Naive B cell (primary cell): ENCODE results near the gene DENND6A. TPM values are rescaled to one million over a fixed set of nuclear protein-coding genes. Genes with fewer than 3 reads are reported as not detected.
A peak's percentile ranks its signal among the peaks of the same experiment; 100 is the strongest.

Experiments
- ATAC-seq, 2 donors: fragments of 150-1000 bp; cut with Tn5 transposase; 2 replicates each; pipeline ENCODE4 v1.10.0; 2021; ENCODE audit warnings: low read depth in 2 of 2, mild to moderate bottlenecking in 2 of 2, moderate library complexity in 2 of 2
- DNase-seq: peaks from one replicate; pipeline ENCODE4 v3.0.0; 2022
- H3K27ac Mint-ChIP-seq, 6 donors: one replicate each; pipeline ENCODE4 v1.8.0; 2020 to 2022; ENCODE audit warnings: mild to moderate bottlenecking in 6 of 6, mixed read lengths in 6 of 6, moderate library complexity in 5 of 6, inconsistent platforms in 2 of 6
- H3K27me3 Mint-ChIP-seq, 3 donors: one replicate each; pipeline ENCODE4 v1.8.0; 2021 to 2022; ENCODE audit warnings: mixed read lengths in 3 of 3, mild to moderate bottlenecking in 1 of 3
- H3K36me3 Mint-ChIP-seq, 2 donors: one replicate each; pipeline ENCODE4 v1.8.0; 2020 to 2022; ENCODE audit warnings: mixed read lengths in 2 of 2, inconsistent platforms in 1 of 2, mild to moderate bottlenecking in 1 of 2
- H3K4me1 Mint-ChIP-seq, 3 donors: one replicate each; pipeline ENCODE4 v1.8.0; 2020 to 2022; ENCODE audit warnings: mixed read lengths in 3 of 3, inconsistent platforms in 1 of 3, mild to moderate bottlenecking in 1 of 3, moderate library complexity in 1 of 3
- H3K4me3 Mint-ChIP-seq, 8 donors: one replicate each; pipeline ENCODE4 v1.8.0; 2020 to 2022; ENCODE audit warnings: mild to moderate bottlenecking in 8 of 8, mixed read lengths in 8 of 8, moderate library complexity in 8 of 8, inconsistent platforms in 2 of 8
- H3K9me3 Mint-ChIP-seq, 7 donors: one replicate each; pipeline ENCODE4 v1.8.0; 2020 to 2022; ENCODE audit warnings: mixed read lengths in 7 of 7, mild to moderate bottlenecking in 5 of 7, inconsistent platforms in 2 of 7, moderate library complexity in 1 of 7
- polyA plus RNA-seq, 6 donors: library from polyadenylated mRNA; unstranded; fragments of 300-500 nt; fragmentation: Illumina TruSeq; gene quantifications; one replicate each; pipeline ENCODE4 v1.2.3, GENCODE V29; 2021; ENCODE audit warnings: low read depth in 6 of 6

DENND6A gene
- polyA plus RNA-seq, 6 donors from 2014 or later = 15.2 to 31.6 (median 27.1) TPM

- no peak overlapping the region for H3K27ac Mint-ChIP-seq
- H3K4me3 Mint-ChIP-seq = no peak overlapping the region
- ATAC-seq = no peak
Measured at GRCh38 chr3:57683286-57683685, 9.6 kb downstream of the DENND6A start.

DNA sequence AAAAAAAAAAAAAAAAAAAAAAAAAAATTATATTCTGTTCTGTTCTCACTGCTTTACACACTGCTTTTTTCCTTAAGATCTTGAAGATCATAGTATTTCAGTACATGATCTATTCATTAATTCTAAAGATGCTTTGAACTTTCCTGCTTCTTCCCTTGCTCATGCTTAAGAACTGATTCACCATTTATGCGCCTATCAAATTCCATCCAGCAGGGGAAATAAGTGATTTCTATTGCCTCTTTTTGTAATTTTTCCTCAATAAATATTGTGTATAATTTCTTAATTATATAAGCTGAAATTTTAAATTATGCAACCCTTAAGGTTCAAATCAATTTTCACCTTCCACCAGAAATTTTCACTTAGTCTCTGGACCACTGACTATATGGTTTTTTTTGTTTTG lies 10.6 kb downstream of the DENND6A start:
- Mint-ChIP-seq H3K27me3 (no peaks in the 10 kb centered on the region), H3K4me1 (peaks cover 25 to 41% (median 41%) of the 10 kb centered on the region in 3 donors), H3K27ac (peak overlapping the region in 1 of 6 donors; percentile 74), H3K36me3 (peaks cover 10% of the 10 kb centered on the region in 2 donors), H3K4me3 (no peak overlapping the region), H3K9me3 (no peaks in the 10 kb centered on the region)
- no peak for DNase-seq
- no peak for ATAC-seq

More at GRCh38 chr3:57683286-57683685, 9.6 kb downstream of the DENND6A start:
- H3K9me3 Mint-ChIP-seq = no peaks in the 10 kb centered on the region
- no peaks in the 10 kb centered on the region for H3K27me3 Mint-ChIP-seq
- peaks cover 10% of the 10 kb centered on the region in 2 donors for H3K36me3 Mint-ChIP-seq
- DNase-seq = no peak
- H3K4me1 Mint-ChIP-seq = peaks cover 28 to 50% (median 41%) of the 10 kb centered on the region in 3 donors

DNA sequence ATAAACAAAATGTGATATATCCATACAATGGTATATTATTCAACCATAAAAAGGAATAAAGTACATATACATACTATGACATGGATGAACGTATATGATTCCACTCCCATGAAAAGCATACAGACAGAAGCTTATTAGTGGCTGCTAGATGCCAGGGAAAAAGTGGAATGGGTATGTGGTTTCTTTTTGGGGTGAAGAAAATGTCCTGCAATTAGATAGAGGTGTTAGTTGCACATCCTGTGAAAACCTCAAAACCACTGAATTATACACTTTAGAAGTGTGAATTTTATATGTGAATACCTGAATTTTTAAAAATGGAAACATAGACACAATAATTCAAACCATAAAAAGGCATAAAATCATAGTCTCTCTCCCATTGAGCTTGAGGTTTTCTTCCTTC lies 11.2 kb downstream of the DENND6A start:
- Mint-ChIP-seq H3K4me3 (no peak overlapping the region), H3K27ac (no peak overlapping the region), H3K36me3 (peaks cover 10% of the 10 kb centered on the region in 2 donors), H3K9me3 (no peaks in the 10 kb centered on the region), H3K27me3 (no peaks in the 10 kb centered on the region), H3K4me1 (peaks cover 23 to 35% (median 35%) of the 10 kb centered on the region in 3 donors)
- no peak for DNase-seq
- no peak for ATAC-seq

- H3K9me3 Mint-ChIP-seq = no peaks in the 10 kb centered on the region
- peaks cover 23 to 37% (median 34%) of the 10 kb centered on the region in 3 donors for H3K4me1 Mint-ChIP-seq
- H3K27ac Mint-ChIP-seq = peak overlapping the region in 3 of 6 donors; percentile 9 to 22 (median 12)
- ATAC-seq (no peak), DNase-seq (no peak)
- no peak overlapping the region for H3K4me3 Mint-ChIP-seq
- H3K36me3 Mint-ChIP-seq = peaks cover 10% of the 10 kb centered on the region in 2 donors
- no peaks in the 10 kb centered on the region for H3K27me3 Mint-ChIP-seq
Measured at GRCh38 chr3:57680046-57680445, 12.8 kb downstream of the DENND6A start.

DNA sequence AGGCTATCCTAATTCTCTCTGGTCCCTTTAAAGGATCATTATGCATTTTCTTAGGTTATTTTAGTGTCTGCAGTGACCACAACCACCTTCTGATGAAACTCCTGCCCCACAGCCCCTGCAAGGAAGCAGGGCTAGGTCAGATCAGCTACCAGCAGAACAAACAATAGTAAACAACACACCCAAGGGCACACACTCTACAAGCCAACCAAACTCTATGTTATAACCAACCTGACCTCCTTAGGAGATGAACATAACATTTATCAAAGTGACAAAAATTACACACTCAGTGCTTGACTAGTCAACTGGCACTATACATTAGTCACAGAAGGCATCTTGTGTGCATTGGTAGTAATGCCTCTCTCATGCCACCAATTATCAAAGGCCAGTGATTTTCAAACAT lies 17.3 kb downstream of the DENND6A start:
- peak overlapping the region in 4 of 6 donors; percentile 1 to 92 (median 52) for H3K27ac Mint-ChIP-seq
- H3K36me3 Mint-ChIP-seq = peaks cover 10 to 15% of the 10 kb centered on the region in 2 donors
- peaks cover 31 to 59% (median 53%) of the 10 kb centered on the region in 3 donors for H3K4me1 Mint-ChIP-seq
- H3K4me3 Mint-ChIP-seq = no peak overlapping the region
- peaks cover 0 to 4% (median 0%) of the 10 kb centered on the region in 7 donors for H3K9me3 Mint-ChIP-seq
- ATAC-seq = no peak
- H3K27me3 Mint-ChIP-seq = no peaks in the 10 kb centered on the region
- no peak for DNase-seq

- ATAC-seq (peak; percentile 34 to 53), DNase-seq (peak; percentile 29)
- Mint-ChIP-seq H3K27ac (peak overlapping the region in 5 of 6 donors; percentile 38 to 97 (median 73)), H3K27me3 (no peaks in the 10 kb centered on the region), H3K36me3 (peaks cover 0 to 5% of the 10 kb centered on the region in 2 donors), H3K4me3 (peak overlapping the region in 6 of 8 donors; percentile 1 to 74 (median 4)), H3K4me1 (peaks cover 27 to 51% (median 48%) of the 10 kb centered on the region in 3 donors), H3K9me3 (peaks cover 0 to 4% (median 0%) of the 10 kb centered on the region in 7 donors)
Measured at GRCh38 chr3:57673156-57673555, 19.7 kb downstream of the DENND6A start.

DNA sequence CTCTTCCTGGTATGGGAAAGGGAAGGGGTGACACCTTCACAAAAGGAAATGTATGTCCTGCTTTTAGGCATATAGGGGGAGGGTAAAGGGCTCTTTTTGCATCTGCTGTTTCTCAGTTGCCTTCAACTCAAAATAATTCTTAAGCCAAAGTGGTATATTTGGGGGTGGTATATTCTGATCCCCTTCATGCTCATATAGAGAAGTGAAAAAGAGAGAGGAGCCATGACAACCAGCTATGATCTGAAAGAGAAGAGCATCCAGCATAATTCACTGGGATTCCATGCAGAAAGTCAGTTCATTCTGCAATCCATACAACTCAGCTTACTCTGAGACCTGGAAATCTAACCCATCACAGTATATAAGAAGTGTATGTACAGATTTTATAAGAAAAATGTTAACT lies 22.3 kb downstream of the DENND6A start:
- Mint-ChIP-seq H3K4me3 (peak overlapping the region in 2 of 8 donors; percentile 17 to 55), H3K36me3 (peaks cover 0 to 5% of the 10 kb centered on the region in 2 donors), H3K9me3 (peaks cover 0 to 4% (median 0%) of the 10 kb centered on the region in 7 donors), H3K4me1 (peaks cover 21 to 42% (median 42%) of the 10 kb centered on the region in 3 donors), H3K27me3 (no peaks in the 10 kb centered on the region), H3K27ac (peak overlapping the region; percentile 79 to 98 (median 95))
- no peak for ATAC-seq
- no peak for DNase-seq

GRCh38 chr3:57661404-57661803 lies 31.5 kb downstream of the DENND6A start:
- Mint-ChIP-seq H3K4me1 (no peaks in the 10 kb centered on the region), H3K4me3 (no peak overlapping the region), H3K36me3 (peaks cover 0 to 17% of the 10 kb centered on the region in 2 donors), H3K9me3 (no peaks in the 10 kb centered on the region), H3K27ac (no peak overlapping the region), H3K27me3 (no peaks in the 10 kb centered on the region)
- no peak for DNase-seq
- ATAC-seq = no peak

- H3K4me1 Mint-ChIP-seq = no peaks in the 10 kb centered on the region
- DNase-seq (no peak), ATAC-seq (no peak)
- H3K27ac Mint-ChIP-seq = no peak overlapping the region
- H3K4me3 Mint-ChIP-seq = no peak overlapping the region
- no peaks in the 10 kb centered on the region for H3K9me3 Mint-ChIP-seq
- H3K27me3 Mint-ChIP-seq = no peaks in the 10 kb centered on the region
- peaks cover 6 to 15% of the 10 kb centered on the region in 2 donors for H3K36me3 Mint-ChIP-seq
Measured at GRCh38 chr3:57659806-57660439, 33.0 kb downstream of the DENND6A start.

GRCh38 chr3:57659004-57659673 lies 33.7 kb downstream of the DENND6A start:
- Mint-ChIP-seq H3K36me3 (peaks cover 6 to 9% of the 10 kb centered on the region in 2 donors), H3K27ac (peak overlapping the region in 3 of 6 donors; percentile 2 to 70 (median 4)), H3K27me3 (no peaks in the 10 kb centered on the region), H3K9me3 (no peaks in the 10 kb centered on the region), H3K4me1 (no peaks in the 10 kb centered on the region), H3K4me3 (no peak overlapping the region)
- ATAC-seq = no peak
- no peak for DNase-seq

GRCh38 chr3:57658536-57658935 lies 34.3 kb downstream of the DENND6A start:
- Mint-ChIP-seq H3K36me3 (peaks cover 6 to 9% of the 10 kb centered on the region in 2 donors), H3K27ac (no peak overlapping the region), H3K9me3 (no peaks in the 10 kb centered on the region), H3K27me3 (no peaks in the 10 kb centered on the region), H3K4me1 (no peaks in the 10 kb centered on the region), H3K4me3 (no peak overlapping the region)
- DNase-seq (no peak), ATAC-seq (no peak)

GRCh38 chr3:57655727-57656126 lies 37.1 kb downstream of the DENND6A start:
- ATAC-seq = no peak
- H3K36me3 Mint-ChIP-seq = peaks cover 6 to 17% of the 10 kb centered on the region in 2 donors
- H3K4me3 Mint-ChIP-seq = no peak overlapping the region
- no peaks in the 10 kb centered on the region for H3K27me3 Mint-ChIP-seq
- no peaks in the 10 kb centered on the region for H3K4me1 Mint-ChIP-seq
- peak overlapping the region in 1 of 6 donors; percentile 58 for H3K27ac Mint-ChIP-seq
- DNase-seq = no peak
- H3K9me3 Mint-ChIP-seq = no peaks in the 10 kb centered on the region

DNA sequence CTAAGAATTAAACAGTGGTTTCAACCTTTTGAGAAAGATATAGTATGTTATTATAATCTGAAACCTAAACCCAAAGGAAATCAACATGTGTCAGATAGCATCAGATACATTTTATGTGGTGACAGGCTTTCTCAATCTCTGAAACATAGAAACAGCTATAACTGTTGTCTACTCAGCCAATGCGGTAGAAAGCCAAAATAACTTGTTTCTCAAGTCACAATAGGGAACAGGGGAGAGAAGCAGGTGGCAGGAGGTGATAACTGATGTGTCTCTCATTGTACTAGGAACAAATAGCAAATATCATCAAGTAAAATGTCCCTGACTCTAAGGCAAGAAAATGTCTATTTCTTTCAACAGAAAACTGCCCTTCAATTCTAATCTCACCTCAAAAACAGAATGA lies 38.6 kb downstream of the DENND6A start:
- peaks cover 11% of the 10 kb centered on the region in 2 donors for H3K36me3 Mint-ChIP-seq
- H3K9me3 Mint-ChIP-seq = peaks cover 0 to 4% (median 3%) of the 10 kb centered on the region in 7 donors
- ATAC-seq = no peak
- H3K27me3 Mint-ChIP-seq = no peaks in the 10 kb centered on the region
- no peak for DNase-seq
- no peak overlapping the region for H3K4me3 Mint-ChIP-seq
- H3K27ac Mint-ChIP-seq = no peak overlapping the region
- no peaks in the 10 kb centered on the region for H3K4me1 Mint-ChIP-seq

- H3K36me3 Mint-ChIP-seq = peaks cover 25 to 27% of the 10 kb centered on the region in 2 donors
- peaks cover 0 to 16% (median 10%) of the 10 kb centered on the region in 7 donors for H3K9me3 Mint-ChIP-seq
- no peak overlapping the region for H3K27ac Mint-ChIP-seq
- DNase-seq (no peak), ATAC-seq (no peak)
- no peaks in the 10 kb centered on the region for H3K27me3 Mint-ChIP-seq
- H3K4me1 Mint-ChIP-seq = peaks cover 7 to 10% (median 9%) of the 10 kb centered on the region in 3 donors
- no peak overlapping the region for H3K4me3 Mint-ChIP-seq
Measured at GRCh38 chr3:57652203-57652602, 40.7 kb downstream of the DENND6A start.
